HEK293 (cell line): ENCODE measurements around the gene GLMP.

Source experiments
- CTCF ChIA-PET: fragments of 350-600 bp; formaldehyde crosslinking; extraction: SDS; loops from one replicate; lab custom pipeline; 2021; ENCODE audit warnings: antibody characterized with exemption; lab: Yijun Ruan, JAX
- POLR2A ChIA-PET: fragments of 300-600 bp; formaldehyde crosslinking; extraction: SDS; loops from one replicate; lab custom pipeline; 2020; ENCODE audit warnings: antibody characterized with exemption, inconsistent platforms; lab: Yijun Ruan, JAX
- H3K27ac ChIP-seq: fragments of 200-500 bp; sonication (Bioruptor generic); 2 replicates; pipeline ENCODE4 v1.5.1; 2014; ENCODE audit warnings: low read depth, low read length, control low read depth, inconsistent platforms; ENCODE audit errors: extremely low read depth
- H3K36me3 ChIP-seq, 2 experiments: fragments of 200-500 bp in 1 of 2; sonication (Bioruptor generic) in 1 of 2; 1 replicate in 1 of 2; 2 replicates in 1 of 2; pipeline ENCODE4 v1.5.1; 2014 to 2017; ENCODE audit warnings: inconsistent platforms in 2 of 2, low read length in 2 of 2; ENCODE audit not compliant: control insufficient read depth in 2 of 2, insufficient read depth in 1 of 2
- H3K4me1 ChIP-seq: fragments of 200-500 bp; sonication (Bioruptor generic); 2 replicates; pipeline ENCODE4 v1.5.1; 2014; ENCODE audit warnings: mild to moderate bottlenecking, low read length, inconsistent platforms; ENCODE audit not compliant: control insufficient read depth, insufficient read depth
- H3K4me3 ChIP-seq: 2 replicates; pipeline ENCODE4 v1.5.1; 2011; ENCODE audit warnings: low read depth, mild to moderate bottlenecking, control low read depth, low read length, moderate library complexity
- H3K9me3 ChIP-seq: fragments of 200-500 bp; sonication (Bioruptor generic); 2 replicates; pipeline ENCODE4 v1.5.1; 2014; ENCODE audit warnings: low read depth, low read length, inconsistent platforms; ENCODE audit not compliant: control insufficient read depth, insufficient read depth
- BCL11B ChIP-seq: fragments of 450-650 bp; formaldehyde crosslinking; IDR thresholded peaks from 2 replicates; pipeline ENCODE4 v1.5.1; 2016; ENCODE audit warnings: low read depth, missing biosample characterization, missing genetic modification characterization
- HOXC10 ChIP-seq: sonication (generic); formaldehyde crosslinking; IDR thresholded peaks from 2 replicates; pipeline ENCODE4 v1.8.1; 2023; ENCODE audit warnings: mild to moderate bottlenecking, missing genetic modification reagents
- INSM2 ChIP-seq: fragments of 450-650 bp; formaldehyde crosslinking; IDR thresholded peaks from 2 replicates; pipeline ENCODE4 v1.5.1; 2016; ENCODE audit warnings: missing biosample characterization, missing genetic modification characterization
- MEIS1 ChIP-seq: sonication (generic); formaldehyde crosslinking; IDR thresholded peaks from 2 replicates; pipeline ENCODE4 v1.8.1; 2022; ENCODE audit warnings: missing genetic modification reagents, mild to moderate bottlenecking, borderline replicate concordance
- MYNN ChIP-seq: fragments of 450-650 bp; formaldehyde crosslinking; IDR thresholded peaks from 2 replicates; pipeline ENCODE4 v1.5.1; 2016; ENCODE audit warnings: missing biosample characterization, missing genetic modification characterization, borderline replicate concordance
- SETDB1 ChIP-seq: IDR thresholded peaks from one replicate; pipeline ENCODE4 v1.6.1; 2017; ENCODE audit warnings: mild to moderate bottlenecking, low read length, moderate library complexity, mixed read lengths; ENCODE audit not compliant: insufficient read length
- TSHZ1 ChIP-seq: fragments of 450-650 bp; formaldehyde crosslinking; IDR thresholded peaks from 2 replicates; pipeline ENCODE4 v1.5.1; 2016; ENCODE audit warnings: missing biosample characterization, missing genetic modification characterization, borderline replicate concordance
- ZBTB21 ChIP-seq: fragments of 450-650 bp; formaldehyde crosslinking; IDR thresholded peaks from 2 replicates; pipeline ENCODE4 v1.5.1; 2017; ENCODE audit warnings: missing biosample characterization, missing genetic modification characterization
- ZBTB6 ChIP-seq: fragments of 450-650 bp; formaldehyde crosslinking; IDR thresholded peaks from 2 replicates; pipeline ENCODE4 v1.5.1; 2017; ENCODE audit warnings: missing biosample characterization, missing genetic modification characterization
- ZNF16 ChIP-seq: fragments of 450-650 bp; formaldehyde crosslinking; IDR thresholded peaks from 2 replicates; pipeline ENCODE4 v1.5.1; 2016; ENCODE audit warnings: low read depth, missing biosample characterization, missing genetic modification characterization
- ZNF239 ChIP-seq: fragments of 450-650 bp; formaldehyde crosslinking; IDR thresholded peaks from 2 replicates; pipeline ENCODE4 v1.5.1; 2016; ENCODE audit warnings: missing biosample characterization, missing genetic modification characterization
- ZNF274 ChIP-seq, 2 experiments: fragments of 200-500 bp in 1 of 2; fragments of 450-650 bp in 1 of 2; sonication (Bioruptor generic) in 1 of 2; formaldehyde crosslinking in 1 of 2; IDR thresholded peaks; 2 replicates each; pipeline versions ENCODE4 v1.5.1 to v1.6.1; 2014 to 2016; ENCODE audit warnings: borderline replicate concordance in 1 of 2, inconsistent platforms in 1 of 2, low read length in 1 of 2, missing biosample characterization in 1 of 2, missing genetic modification characterization in 1 of 2
- ZNF341 ChIP-seq: fragments of 450-650 bp; formaldehyde crosslinking; IDR thresholded peaks from 2 replicates; pipeline ENCODE4; 2016; ENCODE audit warnings: low read depth, missing biosample characterization, missing genetic modification characterization
- ZNF555 ChIP-seq: fragments of 450-650 bp; formaldehyde crosslinking; conservative IDR thresholded peaks from 2 replicates; pipeline ENCODE4 v1.5.1; 2017; ENCODE audit warnings: missing biosample characterization, mild to moderate bottlenecking, missing genetic modification characterization, inconsistent platforms
- ZNF558 ChIP-seq: fragments of 450-650 bp; formaldehyde crosslinking; IDR thresholded peaks from 2 replicates; pipeline ENCODE4 v1.5.1; 2016; ENCODE audit warnings: missing biosample characterization, missing genetic modification characterization
- ZNF701 ChIP-seq: fragments of 450-650 bp; formaldehyde crosslinking; IDR thresholded peaks from 2 replicates; pipeline ENCODE4 v1.5.1; 2016; ENCODE audit warnings: missing biosample characterization, missing genetic modification characterization
- ZSCAN4 ChIP-seq: fragments of 450-650 bp; formaldehyde crosslinking; IDR thresholded peaks from 2 replicates; pipeline ENCODE4 v1.5.1; 2017; ENCODE audit warnings: missing biosample characterization, missing genetic modification characterization

The GLMP gene

GRCh38 chr1:156249593-156249992 lies 45.9 kb downstream of the GLMP start:
- CTCF ChIA-PET: interaction anchor here (1.5 to 1.6 kb wide), 2 partner anchors 24 to 109 kb away, joined by 5 to 6 read pairs; no protein-coding TSS in a partner anchor
- H3K9me3 ChIP-seq: no peaks in the 10 kb centered on the region
- TF ChIP-seq ZNF701 (tag by site-specific recombination) (no peak), ZSCAN4 (no peak), ZNF274 (IDR thresholded peaks at IDR 0.05; ENCODE audit: low read length) (no peak), ZNF274 (tag by site-specific recombination; IDR thresholded peaks at IDR 0.05; ENCODE audit: borderline replicate concordance) (no peak), TSHZ1 (tag by site-specific recombination) (no peak), ZBTB21 (tag by site-specific recombination) (no peak), ZNF555 (tag by site-specific recombination) (no peak), ZNF239 (tag by site-specific recombination) (no peak), SETDB1 (no peak), INSM2 (tag by site-specific recombination) (no peak), ZBTB6 (no peak), HOXC10 (CRISPR knock-in tag) (no peak), ZNF16 (tag by site-specific recombination) (no peak), BCL11B (tag by site-specific recombination) (no peak), MEIS1 (no peak)
- TF ChIP-seq, all 188 proteins: peak for 0
- Histone ChIP-seq H3K27ac (no peak overlapping the region), H3K4me1 (no peaks in the 10 kb centered on the region), H3K4me3 (no peak overlapping the region), H3K36me3 (peaks cover 7 to 63% of the 10 kb centered on the region in 2 experiments; a peak in 2 of 3 replicates)
- POLR2A ChIA-PET: interaction anchor here (0.5 kb wide), 1 partner anchor 16 kb away, joined by 3 read pairs; no protein-coding TSS in a partner anchor

- ChIA-PET POLR2A (interaction anchor here (0.6 to 1.8 kb wide), 2 partner anchors 11 to 23 kb away, joined by 3 to 5 read pairs; no protein-coding TSS in a partner anchor), CTCF (interaction anchor here (0.5 to 0.9 kb wide), 2 partner anchors 103 to 151 kb away, joined by 3 read pairs; no protein-coding TSS in a partner anchor)
- H3K27ac ChIP-seq: no peak overlapping the region
- TF ChIP-seq ZNF558 (tag by site-specific recombination): no peak
- no peak for TF ChIP-seq MYNN (tag by site-specific recombination)
- TF ChIP-seq ZNF341 (tag by site-specific recombination): no peak
- H3K4me3 ChIP-seq: no peak overlapping the region
- H3K36me3 ChIP-seq: peaks cover 0 to 53% of the 10 kb centered on the region in 2 experiments; a peak in 1 of 3 replicates
- no peaks in the 10 kb centered on the region for H3K4me1 ChIP-seq
- no peaks in the 10 kb centered on the region for H3K9me3 ChIP-seq
Measured at GRCh38 chr1:156248323-156248683, 47.2 kb downstream of the GLMP start.
